Measurements from ENCODE around the gene CYREN. TPM values are rescaled to one million over a fixed set of nuclear protein-coding genes. Genes with fewer than 3 reads are reported as not detected.

Gene CYREN
- polyA plus RNA-seq, 1 donor (not counting 4 experiments of a cell fraction or from before 2014, with no cell fraction given): 41.7 TPM

GRCh38 chr7:135184254-135184841, 13.8 kb upstream of the CYREN start:
- no peaks in the 10 kb centered on the region for H4K20me1 ChIP-seq (ENCODE audit: control insufficient read depth, extremely low read depth, insufficient read depth, low read length)
- no peak overlapping the region for H3K9ac ChIP-seq (ENCODE audit: control insufficient read depth, extremely low read depth, insufficient read depth, low read length)
- H3K79me2 ChIP-seq (ENCODE audit: control insufficient read depth, insufficient read depth, low read length): peaks cover 3% of the 10 kb centered on the region
- DNase-seq (ENCODE audit: low read depth, low spot score) (no peak), FAIRE-seq (no peak)
- no peak overlapping the region for H2AFZ ChIP-seq (ENCODE audit: control insufficient read depth, low read length)
- H3K4me1 ChIP-seq (ENCODE audit: control insufficient read depth, extremely low read depth, insufficient read depth, low read length): peaks cover 21% of the 10 kb centered on the region
- H3K36me3 ChIP-seq (ENCODE audit: control insufficient read depth in 2 of 2, extremely low read depth in 1 of 2, insufficient read depth in 2 of 2, low read length in 2 of 2): peaks cover 27 to 41% of the 10 kb centered on the region in 2 experiments
- peaks cover 25% of the 10 kb centered on the region for H3K9me3 ChIP-seq (ENCODE audit: control insufficient read depth, low read depth, low read length)
- no peak for TF ChIP-seq CTCF (optimal IDR thresholded peaks at IDR 0.05 in 1 of 3, IDR thresholded peaks at IDR 0.05 in 1 of 3, conservative IDR thresholded peaks at IDR 0.05 in 1 of 3; ENCODE audit: extremely low read depth in 1 of 3, insufficient read depth in 2 of 3, low read length in 3 of 3)
- TF ChIP-seq EZH2 (IDR thresholded peaks at IDR 0.05; ENCODE audit: low read length): no peak
- dilution Hi-C loops (cut with MboI; ENCODE audit: extremely low pct_ligation_motif_present, low sequenced_read_pairs): no loop called here
- no peaks in the 10 kb centered on the region for H3K27me3 ChIP-seq (ENCODE audit: control insufficient read depth, extremely low read depth, insufficient read depth, low read length)
- H3K4me3 ChIP-seq (ENCODE audit: control insufficient read depth in 2 of 3, extremely low read depth in 1 of 3, insufficient read depth in 2 of 3, low read depth in 1 of 3, low read length in 3 of 3): no peak overlapping the region
- H3K4me2 ChIP-seq (ENCODE audit: control insufficient read depth, extremely low read depth, insufficient read depth, low read depth, low read length): no peak overlapping the region
- H3K9me1 ChIP-seq (ENCODE audit: control insufficient read depth, extremely low read depth, insufficient read depth, low read length): no peaks in the 10 kb centered on the region
- no peak overlapping the region for H3K27ac ChIP-seq (ENCODE audit: control insufficient read depth, insufficient read depth, low read length)

- Histone ChIP-seq H3K4me2 (ENCODE audit: control insufficient read depth, extremely low read depth, insufficient read depth, low read depth, low read length) (no peak overlapping the region), H3K4me3 (ENCODE audit: control insufficient read depth in 2 of 3, extremely low read depth in 1 of 3, insufficient read depth in 2 of 3, low read depth in 1 of 3, low read length in 3 of 3) (no peak overlapping the region), H4K20me1 (ENCODE audit: control insufficient read depth, extremely low read depth, insufficient read depth, low read length) (no peaks in the 10 kb centered on the region), H2AFZ (ENCODE audit: control insufficient read depth, low read length) (no peak overlapping the region), H3K79me2 (ENCODE audit: control insufficient read depth, insufficient read depth, low read length) (peaks cover 3% of the 10 kb centered on the region), H3K4me1 (ENCODE audit: control insufficient read depth, extremely low read depth, insufficient read depth, low read length) (peaks cover 13% of the 10 kb centered on the region), H3K9me3 (ENCODE audit: control insufficient read depth, low read depth, low read length) (peaks cover 25% of the 10 kb centered on the region), H3K9ac (ENCODE audit: control insufficient read depth, extremely low read depth, insufficient read depth, low read length) (no peak overlapping the region), H3K27me3 (ENCODE audit: control insufficient read depth, extremely low read depth, insufficient read depth, low read length) (no peaks in the 10 kb centered on the region), H3K36me3 (ENCODE audit: control insufficient read depth in 2 of 2, extremely low read depth in 1 of 2, insufficient read depth in 2 of 2, low read length in 2 of 2) (peaks cover 25 to 39% of the 10 kb centered on the region in 2 experiments), H3K27ac (ENCODE audit: control insufficient read depth, insufficient read depth, low read length) (no peak overlapping the region), H3K9me1 (ENCODE audit: control insufficient read depth, extremely low read depth, insufficient read depth, low read length) (no peaks in the 10 kb centered on the region)
- dilution Hi-C loops (cut with MboI; ENCODE audit: extremely low pct_ligation_motif_present, low sequenced_read_pairs): no loop called here
- DNase-seq (ENCODE audit: low read depth, low spot score) (no peak), FAIRE-seq (no peak)
- TF ChIP-seq CTCF (optimal IDR thresholded peaks at IDR 0.05 in 1 of 3, IDR thresholded peaks at IDR 0.05 in 1 of 3, conservative IDR thresholded peaks at IDR 0.05 in 1 of 3; ENCODE audit: extremely low read depth in 1 of 3, insufficient read depth in 2 of 3, low read length in 3 of 3): no peak
- no peak for TF ChIP-seq EZH2 (IDR thresholded peaks at IDR 0.05; ENCODE audit: low read length)
Observed at GRCh38 chr7:135183478-135183877, 13.0 kb upstream of the CYREN start.
